ENCODE measurements around the gene AGAP1.

Gene AGAP1

DNA sequence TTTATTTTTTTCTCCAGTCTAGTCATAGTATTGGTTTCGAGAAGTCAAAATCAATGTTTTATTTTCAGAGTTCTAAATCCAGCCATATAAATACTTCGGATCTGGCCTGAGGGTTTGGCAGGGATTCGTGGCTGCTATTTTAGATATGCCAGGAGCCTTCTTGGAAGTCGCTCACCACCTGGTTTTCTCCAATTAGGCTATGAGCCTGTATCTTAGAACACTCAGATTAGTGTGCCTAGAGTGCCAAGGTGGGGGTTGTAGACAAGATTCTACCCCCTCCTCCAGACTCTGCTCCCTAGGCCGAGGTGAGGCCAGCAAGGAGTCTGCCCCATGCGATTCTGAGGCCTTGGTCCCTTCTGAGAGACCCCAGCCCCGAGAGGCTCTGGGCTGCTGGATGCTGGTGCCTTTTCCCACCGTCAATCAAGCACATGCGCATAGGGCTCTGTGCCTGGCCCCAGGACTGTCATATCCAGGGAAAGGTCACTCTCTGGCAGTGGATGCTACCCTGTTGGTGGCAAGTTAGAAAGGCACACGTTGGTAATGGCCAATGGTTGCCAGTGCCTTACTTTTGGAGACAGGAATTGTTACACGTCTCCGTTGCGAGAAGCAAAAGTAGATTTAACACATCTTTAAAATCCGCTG, 197.1 kb downstream of the AGAP1 start:
- no peak for DNase-seq (ENCODE audit: low spot score)

DNA sequence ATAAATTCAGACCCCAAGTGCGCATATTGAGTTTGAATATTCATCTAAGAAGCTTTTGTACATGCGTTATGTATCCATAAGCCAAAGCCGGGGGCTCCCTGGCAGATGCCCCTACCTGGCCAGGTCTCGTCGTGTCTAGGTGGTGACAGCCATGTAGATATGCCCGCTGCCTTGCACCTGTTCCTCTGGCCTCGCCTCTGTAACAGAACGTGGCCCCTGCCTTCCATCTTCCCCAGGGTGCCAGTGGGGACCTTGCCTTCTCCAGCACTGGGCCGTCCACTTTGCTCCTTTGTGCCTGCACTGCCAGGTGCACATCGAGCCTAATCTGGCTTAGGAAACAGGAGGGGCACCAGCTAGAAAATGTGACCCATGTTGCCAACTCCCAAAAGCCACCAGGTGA, 198.2 kb downstream of the AGAP1 start:
- DNase-seq (ENCODE audit: low spot score) = no peak

DNA sequence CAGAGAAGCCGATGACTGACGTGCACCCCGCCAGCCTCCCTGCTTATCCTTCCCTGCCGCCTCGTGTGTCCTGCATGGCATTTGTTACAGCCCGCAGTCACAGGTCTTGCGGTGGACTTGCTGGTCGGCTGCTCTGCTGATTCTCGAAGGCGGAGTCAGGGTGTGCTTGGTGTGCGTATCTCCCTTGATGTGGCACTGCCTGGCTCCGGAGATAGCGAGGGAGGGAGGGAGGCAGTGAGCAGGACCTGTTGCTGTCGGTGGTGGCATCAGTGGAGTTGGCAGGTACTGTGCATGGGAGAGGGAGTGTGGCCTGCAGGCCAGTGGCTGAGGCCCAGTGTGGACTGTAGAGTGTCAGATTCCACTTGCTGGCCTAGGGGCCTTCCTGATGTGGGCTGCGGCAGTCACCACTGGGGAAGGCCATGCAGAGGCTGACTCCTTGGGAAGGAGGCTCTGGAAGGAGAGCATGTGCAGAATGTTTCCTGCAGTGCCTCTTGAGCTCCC, 198.9 kb downstream of the AGAP1 start:
- DNase-seq (ENCODE audit: low spot score) = no peak

DNA sequence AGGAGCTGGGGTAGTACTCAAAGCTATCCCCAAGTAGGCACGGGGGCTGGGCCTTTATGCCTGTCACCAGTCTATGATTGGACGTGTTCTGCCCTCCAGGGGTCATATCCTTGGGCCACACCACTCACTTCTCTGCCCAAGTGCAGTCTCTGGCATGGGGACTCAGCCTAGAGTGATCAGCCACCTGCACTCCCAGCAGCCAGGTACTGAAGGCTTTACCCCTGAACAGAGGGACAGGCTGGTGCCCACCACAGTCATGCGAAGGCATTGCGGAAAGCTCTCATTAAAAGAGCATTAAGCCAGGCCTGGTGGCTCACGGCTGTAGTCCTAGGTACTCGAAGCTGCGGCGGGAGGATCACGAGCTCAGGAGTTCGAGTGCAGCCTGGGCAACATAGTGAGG, 199.4 kb downstream of the AGAP1 start:
- DNase-seq (ENCODE audit: low spot score) = no peak

DNA sequence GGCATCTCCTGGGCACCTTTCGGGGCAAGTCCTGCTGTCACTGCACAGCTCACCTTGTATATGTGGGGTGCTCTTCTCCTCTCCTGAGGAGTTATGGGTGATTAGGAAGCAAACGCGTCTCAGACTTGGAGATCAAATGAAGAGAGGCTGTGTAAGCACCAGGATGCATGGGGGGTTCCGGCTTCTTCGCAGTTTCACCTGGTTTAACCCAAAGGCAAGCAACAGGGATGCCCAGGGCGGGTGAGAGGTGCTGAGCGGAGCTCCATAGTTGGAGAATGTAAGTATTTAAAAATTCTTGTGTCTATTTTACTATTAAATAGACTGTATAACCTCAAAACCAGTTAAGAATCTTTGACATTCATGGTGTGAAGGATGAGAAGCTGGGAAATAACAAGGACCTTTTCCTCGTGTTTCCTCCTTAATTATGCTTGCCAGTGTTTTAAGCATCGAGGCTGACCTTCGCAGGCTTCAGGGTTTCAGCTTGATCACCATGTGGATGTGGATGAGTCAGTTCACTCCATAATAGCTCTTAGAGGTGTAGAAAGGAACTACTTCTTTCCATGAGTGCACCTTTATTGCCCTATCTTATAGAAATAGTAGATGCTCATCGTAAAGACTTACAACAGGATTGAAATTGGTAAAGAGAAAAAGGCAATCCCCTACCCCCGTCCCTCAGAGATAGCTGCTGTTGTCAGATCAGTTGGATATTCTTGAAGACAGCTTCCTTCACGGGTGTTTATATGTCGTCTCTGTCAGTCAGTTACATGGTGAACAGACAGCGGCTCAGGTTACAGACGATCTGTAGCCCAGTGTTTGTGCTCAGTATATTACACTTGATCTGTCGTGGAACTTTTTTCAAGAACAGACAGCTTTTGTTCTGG, 201.1 kb downstream of the AGAP1 start:
- no peak for DNase-seq (ENCODE audit: low spot score)

DNA sequence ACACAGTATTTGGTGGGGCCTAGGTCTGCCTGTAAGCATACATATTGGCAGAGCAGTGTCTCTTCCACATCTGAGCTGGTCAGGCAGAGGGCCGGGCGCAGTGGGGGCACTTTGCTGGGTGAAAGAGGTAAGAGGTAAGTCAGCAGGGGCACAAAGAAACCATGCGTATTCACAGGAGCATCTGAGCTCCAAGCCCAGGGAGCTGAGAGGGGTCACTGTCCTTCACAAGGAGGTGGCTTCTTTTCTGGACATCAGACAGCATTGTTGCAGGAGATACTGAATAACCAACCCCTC, 201.7 kb downstream of the AGAP1 start:
- DNase-seq (ENCODE audit: low spot score) = no peak

DNA sequence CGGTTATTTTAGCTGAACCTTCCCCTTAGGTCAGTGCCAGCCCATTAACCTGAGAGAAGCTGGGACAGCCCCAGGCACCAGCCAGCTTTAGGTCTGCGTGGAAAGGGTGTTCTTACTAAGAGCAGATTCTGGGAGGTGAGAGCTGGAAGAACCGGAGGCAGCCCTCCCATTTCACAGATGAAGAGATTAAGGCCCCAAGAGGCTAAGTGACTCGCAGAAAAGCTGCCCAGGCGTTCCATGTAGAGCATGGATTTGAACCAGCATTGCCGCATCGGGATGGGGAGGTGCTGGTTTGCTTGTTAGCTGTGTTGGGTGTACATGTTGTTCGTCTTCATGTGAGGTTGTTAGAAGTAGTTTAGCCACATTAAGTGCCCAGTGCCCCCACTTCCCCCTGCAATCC, 203.2 kb downstream of the AGAP1 start:
- DNase-seq (ENCODE audit: low spot score) = no peak

DNA sequence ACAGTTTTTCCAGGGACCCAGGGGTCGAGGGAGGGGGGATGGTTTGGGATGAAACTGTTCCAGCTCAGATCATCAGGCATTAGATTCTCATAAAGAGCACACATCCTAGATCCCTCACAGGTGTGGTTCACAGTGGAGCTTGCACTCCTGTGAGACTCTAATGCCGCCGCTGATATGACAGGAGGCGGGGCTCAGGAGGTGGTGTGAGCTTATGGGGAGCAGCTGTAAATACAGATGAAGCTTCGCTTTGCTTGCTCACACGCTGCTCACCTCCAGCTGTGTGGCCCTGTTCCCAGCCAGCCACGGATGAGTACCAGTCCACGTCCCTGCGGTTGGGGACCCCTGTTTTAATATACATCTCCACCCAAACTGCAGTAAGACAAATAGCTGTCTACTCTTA, 204.2 kb downstream of the AGAP1 start:
- no peak for DNase-seq (ENCODE audit: low spot score)

DNA sequence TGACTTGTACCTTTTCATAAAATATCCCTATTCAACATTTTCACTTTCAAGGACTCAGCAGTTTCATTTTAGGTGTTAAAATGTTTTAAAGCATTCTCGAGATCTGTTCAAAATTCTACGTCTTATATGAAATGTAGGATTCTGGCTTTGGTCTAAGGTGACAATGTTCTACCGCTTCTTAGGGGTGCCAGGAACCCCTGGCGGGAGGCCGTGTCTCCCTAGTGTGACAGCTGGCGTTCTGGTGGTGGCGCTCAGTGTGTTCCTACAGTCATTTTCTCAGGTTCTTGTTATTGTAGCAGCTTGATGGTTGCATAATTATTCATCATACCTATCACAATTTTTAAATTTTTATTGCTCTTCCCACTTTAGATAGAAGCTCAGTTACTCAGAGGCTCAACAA, 204.6 kb downstream of the AGAP1 start:
- DNase-seq (ENCODE audit: low spot score) = no peak

DNA sequence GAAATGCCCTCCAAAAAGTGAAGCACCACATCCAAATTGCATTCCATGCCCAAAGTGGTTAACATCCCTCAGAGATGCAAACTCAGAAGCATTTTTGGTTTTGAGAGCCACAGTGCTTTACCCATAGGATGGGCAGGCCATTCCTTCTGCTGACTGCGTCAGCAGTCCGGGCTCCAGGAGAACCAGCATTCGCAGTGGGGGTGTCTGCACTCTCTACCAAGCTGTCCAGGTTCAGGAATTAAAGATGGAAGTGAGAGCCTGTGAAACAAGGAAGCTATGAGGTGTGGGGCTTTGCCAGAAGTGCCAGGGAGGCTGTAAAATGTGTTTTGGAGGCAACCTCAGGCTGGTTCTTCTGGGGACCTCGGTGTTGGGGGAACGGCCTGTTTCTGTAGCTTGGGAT, 205.7 kb downstream of the AGAP1 start:
- no peak for DNase-seq (ENCODE audit: low spot score)

DNA sequence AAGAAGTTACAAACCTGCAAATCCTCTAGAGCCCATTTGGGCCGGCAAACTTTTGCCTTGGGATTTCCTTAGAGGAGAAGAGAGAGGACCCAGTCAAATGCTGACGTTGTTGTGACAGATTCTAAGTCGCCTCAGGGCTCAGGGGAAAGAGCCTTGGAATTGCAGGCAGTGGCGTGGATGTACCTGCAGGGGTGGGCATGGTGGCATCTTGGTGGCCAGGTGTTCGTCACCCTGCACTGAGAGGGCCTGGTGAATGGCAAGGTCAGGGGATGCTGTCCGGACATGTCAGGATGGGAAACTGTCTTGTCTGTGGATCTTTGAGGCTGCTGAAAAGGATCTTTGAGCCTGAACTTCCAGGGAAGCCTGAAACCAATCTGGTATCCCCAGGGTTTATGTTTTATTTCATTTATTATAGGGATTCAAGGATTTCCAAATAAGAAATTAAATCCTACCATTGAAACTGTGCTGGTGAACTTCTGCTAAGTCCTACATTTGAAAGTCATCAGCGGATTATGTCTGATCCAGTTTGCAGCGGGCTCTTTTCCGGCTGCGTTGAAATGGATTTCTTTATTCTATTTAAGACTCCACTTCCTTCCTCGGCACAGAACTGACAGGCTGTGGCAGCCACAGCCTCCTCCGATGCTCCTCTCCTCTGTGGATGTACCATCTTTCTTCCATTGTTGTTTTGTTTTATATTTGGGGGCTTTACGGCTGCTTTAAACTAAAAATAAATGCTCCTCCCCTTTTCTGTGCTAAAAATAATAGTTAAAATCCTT, 207.6 kb downstream of the AGAP1 start:
- DNase-seq (ENCODE audit: low spot score) = no peak

DNA sequence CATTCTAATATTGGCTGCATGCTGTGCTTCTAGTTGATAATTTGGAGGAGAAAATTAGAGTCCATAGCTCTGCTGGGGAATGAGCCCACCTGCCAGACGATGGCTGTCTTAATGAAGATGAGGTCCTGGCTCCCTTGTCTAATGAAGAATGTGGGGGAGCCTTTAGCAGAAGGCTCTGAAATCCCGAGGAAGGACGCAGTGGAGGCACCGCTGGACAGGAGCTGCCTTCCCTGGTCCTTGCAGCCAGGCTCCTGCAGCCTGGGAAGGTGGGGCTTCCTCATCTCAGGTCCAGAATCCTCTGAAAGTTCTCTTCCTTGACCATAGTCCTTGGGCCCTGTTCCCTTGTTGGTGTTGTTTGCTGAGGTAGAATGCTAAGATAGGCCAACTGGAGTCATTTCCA, 208.3 kb downstream of the AGAP1 start:
- no peak for DNase-seq (ENCODE audit: low spot score)

DNA sequence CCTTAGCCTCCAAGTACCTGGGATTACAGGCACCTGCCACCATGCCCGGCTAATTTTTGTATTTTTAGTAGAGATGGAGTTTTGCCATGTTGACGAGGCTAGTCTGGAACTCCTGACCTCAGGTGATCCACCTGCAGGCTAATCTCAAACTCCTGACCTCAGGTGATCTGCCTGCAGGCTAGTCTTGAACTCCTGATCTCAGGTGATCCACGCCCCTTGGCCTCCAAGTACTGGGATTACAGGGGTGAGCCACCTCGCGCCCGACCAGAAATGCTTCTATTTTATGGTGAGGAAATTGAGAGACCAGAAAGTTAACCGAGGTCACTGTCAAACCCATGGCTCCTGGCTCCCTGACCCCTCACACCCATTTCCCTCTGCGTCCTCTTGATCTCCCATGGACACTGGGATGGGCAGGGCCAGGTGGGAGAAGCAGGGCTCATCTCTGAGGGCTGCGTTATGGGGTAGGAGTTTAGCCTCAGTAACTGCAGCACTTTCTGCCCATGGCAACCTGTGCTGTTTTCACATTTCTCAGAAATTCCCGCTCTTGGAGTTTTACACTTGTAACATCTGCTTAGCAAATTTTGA, 210.0 kb downstream of the AGAP1 start:
- no peak for DNase-seq (ENCODE audit: low spot score)

DNA sequence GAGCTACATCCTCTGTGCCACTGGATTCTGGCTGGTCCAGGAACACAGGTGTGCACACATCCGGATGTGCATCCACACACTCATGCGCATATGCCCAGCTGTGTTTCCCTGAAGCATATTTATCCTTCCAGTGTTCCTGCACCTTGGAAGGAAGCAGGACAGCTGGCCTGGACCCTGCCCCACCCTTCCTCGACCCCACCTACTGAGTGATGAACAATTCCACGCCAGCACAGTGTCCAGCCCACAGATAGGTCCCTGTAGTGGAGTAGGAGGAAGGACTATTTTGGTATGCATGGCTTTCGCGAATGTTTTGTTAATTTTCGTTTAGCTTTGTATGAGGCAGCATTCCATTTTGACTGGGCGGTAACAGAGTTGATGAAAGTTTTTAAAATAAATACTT, 211.5 kb downstream of the AGAP1 start:
- DNase-seq (ENCODE audit: low spot score) = no peak

DNA sequence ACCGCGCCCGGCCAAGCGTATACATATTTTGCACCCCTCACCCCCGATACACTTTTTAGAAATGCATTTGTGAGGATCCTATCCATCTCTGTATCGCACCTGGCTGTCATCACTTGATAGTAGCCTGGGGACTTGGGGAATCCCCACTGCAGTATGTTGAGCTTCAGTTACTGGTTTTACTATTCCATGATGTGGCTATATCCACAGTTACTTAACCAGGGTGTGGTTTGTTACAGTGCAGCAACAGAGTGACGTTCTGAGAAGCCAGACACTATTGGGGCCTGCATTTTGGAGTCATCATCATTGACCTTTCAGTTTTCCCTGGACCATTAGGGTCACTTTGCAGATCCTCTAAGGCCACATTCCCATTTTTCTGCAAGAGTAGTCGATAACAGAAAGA, 212.7 kb downstream of the AGAP1 start:
- no peak for DNase-seq (ENCODE audit: low spot score)

DNA sequence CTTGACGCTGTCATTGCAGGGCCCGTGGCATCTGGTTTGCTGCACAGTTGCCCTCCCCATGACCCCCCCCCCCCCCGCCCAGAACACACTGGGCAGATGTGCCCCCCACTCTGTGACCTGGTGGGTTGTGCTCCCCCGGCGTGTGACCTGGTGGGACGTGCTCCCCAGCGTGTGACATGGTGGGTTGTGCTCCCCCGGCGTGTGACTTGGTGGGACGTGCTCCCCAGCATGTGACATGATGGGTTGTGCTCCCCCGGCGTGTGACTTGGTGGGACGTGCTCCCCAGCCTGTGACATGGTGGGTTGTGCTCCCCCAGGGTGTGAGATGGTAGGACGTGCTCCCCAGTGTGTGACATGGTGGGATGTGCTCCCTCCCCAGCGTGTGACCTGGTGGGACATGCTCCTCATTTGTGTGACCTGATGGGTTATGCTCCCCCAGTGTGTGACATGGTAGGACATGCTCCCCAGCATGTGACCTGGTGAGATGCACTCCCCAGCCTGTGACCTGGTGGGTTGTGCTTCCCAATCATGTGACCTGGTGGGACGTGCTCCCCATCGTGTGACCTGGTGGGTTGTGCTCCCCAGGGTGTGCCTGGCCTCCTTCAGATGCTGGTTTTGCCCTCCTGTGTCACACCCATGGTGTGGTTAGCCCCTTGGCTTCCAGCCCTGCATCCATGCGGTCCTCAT, 213.7 kb downstream of the AGAP1 start:
- no peak for DNase-seq (ENCODE audit: low spot score)

DNA sequence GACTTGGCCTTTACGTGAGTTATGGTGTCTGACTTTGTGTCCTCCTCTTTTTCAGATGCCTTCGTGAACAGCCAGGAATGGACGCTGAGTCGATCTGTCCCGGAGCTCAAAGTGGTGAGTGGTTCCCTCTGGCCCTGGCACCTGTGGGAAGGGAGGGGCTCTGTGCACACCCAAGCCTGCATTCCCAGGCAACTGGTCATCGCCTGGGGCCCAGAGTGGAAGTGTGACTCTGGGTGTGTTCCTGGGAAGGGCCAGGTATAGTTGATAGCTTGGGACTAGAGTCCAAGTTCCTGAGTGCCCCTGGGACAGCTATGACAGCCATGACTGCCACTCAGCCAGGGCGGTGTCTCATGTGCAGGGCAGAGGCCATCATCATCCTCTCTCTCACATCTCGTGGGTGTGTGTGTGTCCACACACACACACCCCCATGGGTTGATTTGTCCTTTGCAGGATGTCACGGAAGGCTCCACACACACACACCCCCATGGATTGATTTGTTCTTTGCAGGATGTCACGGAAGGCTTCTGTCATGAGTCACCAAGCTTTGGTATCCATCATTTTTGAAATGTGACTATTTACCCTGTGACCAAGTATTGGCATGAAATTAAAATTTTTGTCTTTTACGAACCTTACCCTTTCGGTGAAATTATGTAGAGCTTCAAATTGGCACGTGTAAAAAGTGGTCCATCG, 215.4 kb downstream of the AGAP1 start:
- no peak for DNase-seq (ENCODE audit: low spot score)

DNA sequence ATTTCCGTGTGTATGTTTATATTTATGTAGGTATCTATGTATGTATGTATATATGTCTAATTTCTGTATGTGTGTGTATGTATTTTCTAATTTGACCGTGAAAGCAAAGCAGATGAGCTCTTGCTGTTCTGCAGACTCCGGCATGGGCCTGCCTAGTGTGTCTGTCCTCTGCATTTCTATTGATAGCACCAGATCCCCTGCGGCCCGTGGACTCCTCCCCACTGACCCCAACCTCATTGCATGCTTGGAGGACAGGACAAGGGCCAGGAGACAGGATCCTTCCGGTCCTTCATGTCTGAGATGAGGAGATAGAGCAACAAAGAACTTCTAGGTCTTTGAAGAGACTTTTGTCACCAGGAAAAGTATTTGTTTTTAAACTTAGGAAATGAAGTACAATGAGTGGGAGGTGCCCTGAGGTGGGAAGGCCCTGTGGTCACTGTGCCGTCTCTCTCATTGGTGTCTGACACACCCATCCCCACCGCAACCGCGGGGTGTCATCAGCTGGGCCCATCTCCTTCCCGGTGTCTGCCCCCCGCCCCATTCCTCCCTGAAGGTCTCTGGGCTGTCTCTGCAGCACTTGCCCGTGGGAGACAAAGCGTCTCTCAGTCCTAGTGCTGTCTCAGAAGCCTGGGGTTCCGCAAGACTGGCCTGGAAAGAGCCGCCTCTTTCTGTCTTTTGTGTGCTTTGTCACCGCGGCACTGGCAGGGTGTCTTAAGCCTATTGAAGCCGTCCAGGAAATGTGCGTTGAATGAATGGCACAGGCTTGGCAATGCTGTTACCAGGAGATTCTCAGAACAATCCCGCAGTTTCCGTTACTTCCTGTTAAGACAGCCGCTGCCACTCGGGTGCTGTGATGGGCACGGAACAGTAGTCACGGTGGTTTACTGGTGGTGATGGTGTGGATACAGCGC, 216.4 kb downstream of the AGAP1 start:
- DNase-seq (ENCODE audit: low spot score) = peak; percentile 77

DNA sequence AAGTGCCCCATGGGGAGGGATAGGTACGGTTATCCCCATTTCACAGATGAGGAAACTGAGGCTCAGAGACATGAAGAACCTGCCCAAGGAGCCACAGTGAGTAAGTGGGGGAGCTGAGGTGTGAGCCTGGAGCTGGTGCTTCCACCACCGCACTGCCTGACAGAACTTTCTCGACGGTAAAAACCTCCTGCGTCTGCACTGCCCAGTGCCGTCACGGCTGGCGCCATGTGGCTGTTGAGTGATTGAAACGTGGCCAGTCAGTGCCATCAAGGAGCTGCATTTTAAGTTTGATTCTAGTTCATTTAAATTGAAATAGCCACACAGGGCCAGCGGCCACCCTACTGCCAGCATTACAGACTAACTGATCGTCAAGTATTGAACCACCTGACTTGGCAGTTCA, 217.1 kb downstream of the AGAP1 start:
- no peak for DNase-seq (ENCODE audit: low spot score)

DNA sequence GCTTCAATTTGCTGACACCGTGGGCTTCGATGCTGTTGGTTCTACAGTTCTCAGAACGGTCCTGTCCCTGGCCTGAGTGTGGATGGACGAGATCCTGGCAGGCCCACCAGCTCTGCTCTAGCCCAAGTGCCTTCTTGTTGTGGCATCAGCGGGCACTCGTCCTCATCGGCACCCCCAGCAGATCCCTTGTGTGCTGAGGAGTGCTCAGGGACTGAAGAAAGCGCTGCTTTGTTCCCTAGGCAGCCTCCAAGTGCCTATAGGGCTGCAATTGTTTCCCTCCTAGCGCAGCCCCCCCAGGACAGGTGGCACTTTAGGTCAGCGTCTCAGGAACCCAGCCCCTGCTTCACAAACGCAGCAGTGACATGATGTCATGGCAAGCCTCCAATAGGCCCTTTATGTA, 217.7 kb downstream of the AGAP1 start:
- peak; percentile 68 for DNase-seq (ENCODE audit: low spot score)
